ENCODE data around the gene NR5A2.

DNA sequence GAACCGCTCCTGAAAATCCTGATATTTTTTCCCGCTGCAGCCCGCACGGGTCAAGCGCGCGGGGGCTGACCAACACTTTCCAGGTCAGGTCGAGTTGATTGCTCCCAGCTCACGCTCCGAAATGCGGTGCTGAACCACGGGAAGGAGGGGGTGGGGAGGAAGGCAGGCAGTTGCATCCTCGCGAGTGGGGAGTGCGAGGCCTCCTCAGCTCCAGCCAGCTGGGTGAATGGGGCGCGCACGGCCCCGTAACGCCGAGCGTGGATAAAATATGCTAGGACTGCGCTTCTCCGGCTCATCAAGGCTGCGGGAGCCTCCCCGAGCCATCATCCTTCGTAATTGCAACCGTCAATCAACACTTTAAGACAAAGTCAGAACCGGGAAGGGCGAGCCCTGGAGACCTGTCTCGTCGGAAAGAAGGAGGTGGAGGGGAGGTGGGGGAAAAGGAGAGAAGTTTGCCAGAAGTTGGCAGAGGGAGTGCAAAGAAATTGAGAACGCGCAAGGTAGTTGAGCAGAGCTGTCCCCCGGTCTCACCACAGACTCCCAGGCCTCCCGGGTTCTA lies 8.0 kb downstream of the NR5A2 start:
- TF ChIP-seq, protein P1, sequence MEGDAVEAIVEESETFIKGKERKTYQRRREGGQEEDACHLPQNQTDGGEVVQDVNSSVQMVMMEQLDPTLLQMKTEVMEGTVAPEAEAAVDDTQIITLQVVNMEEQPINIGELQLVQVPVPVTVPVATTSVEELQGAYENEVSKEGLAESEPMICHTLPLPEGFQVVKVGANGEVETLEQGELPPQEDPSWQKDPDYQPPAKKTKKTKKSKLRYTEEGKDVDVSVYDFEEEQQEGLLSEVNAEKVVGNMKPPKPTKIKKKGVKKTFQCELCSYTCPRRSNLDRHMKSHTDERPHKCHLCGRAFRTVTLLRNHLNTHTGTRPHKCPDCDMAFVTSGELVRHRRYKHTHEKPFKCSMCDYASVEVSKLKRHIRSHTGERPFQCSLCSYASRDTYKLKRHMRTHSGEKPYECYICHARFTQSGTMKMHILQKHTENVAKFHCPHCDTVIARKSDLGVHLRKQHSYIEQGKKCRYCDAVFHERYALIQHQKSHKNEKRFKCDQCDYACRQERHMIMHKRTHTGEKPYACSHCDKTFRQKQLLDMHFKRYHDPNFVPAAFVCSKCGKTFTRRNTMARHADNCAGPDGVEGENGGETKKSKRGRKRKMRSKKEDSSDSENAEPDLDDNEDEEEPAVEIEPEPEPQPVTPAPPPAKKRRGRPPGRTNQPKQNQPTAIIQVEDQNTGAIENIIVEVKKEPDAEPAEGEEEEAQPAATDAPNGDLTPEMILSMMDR (IDR thresholded peaks at IDR 0.05) = no peak
- no peak for TF ChIP-seq POLR2A (IDR thresholded peaks at IDR 0.05)
